Mesothelial cell of epicardium (in vitro differentiated cells): ENCODE results near the gene CADPS2. TPM values are rescaled to one million over a fixed set of nuclear protein-coding genes. Genes with fewer than 3 reads are reported as not detected.
A peak's percentile ranks its signal among the peaks of the same experiment; 100 is the strongest.

Experiments
- DNase-seq, 2 experiments: peaks; one replicate each; pipeline ENCODE4 v3.0.0; 2021; ENCODE audit warnings: low spot score in 2 of 2; ENCODE audit not compliant: unreplicated experiment in 2 of 2
- H3K27ac Mint-ChIP-seq: 2 replicates; pipeline ENCODE4 v1.8.0; 2021; ENCODE audit warnings: mixed read lengths
- H3K27me3 Mint-ChIP-seq: 2 replicates; pipeline ENCODE4 v1.8.0; 2021; ENCODE audit warnings: low read depth, mixed read lengths
- H3K36me3 Mint-ChIP-seq: 2 replicates; pipeline ENCODE4 v1.8.0; 2021; ENCODE audit warnings: mixed read lengths
- H3K4me1 Mint-ChIP-seq: 2 replicates; pipeline ENCODE4 v1.8.0; 2021; ENCODE audit warnings: mixed read lengths
- H3K4me3 Mint-ChIP-seq: 2 replicates; pipeline ENCODE4 v1.8.0; 2021; ENCODE audit warnings: mild to moderate bottlenecking, moderate library complexity, mixed read lengths
- H3K9me3 Mint-ChIP-seq: 2 replicates; pipeline ENCODE4 v1.8.0; 2021; ENCODE audit warnings: mixed read lengths
- CTCF ChIP-seq: fragments of 200-600 bp; sonication (generic); IDR thresholded peaks from one replicate; pipeline ENCODE4 v1.5.0; 2021; ENCODE audit warnings: antibody characterized with exemption; ENCODE audit not compliant: unreplicated experiment
- total RNA-seq: library from RNA; stranded (reverse); gene quantifications from 3 replicates; pipeline ENCODE4 v1.2.1, GENCODE V29; 2021

Gene CADPS2
- total RNA-seq, 1 donor from 2014 or later, result 2.7 TPM

DNA sequence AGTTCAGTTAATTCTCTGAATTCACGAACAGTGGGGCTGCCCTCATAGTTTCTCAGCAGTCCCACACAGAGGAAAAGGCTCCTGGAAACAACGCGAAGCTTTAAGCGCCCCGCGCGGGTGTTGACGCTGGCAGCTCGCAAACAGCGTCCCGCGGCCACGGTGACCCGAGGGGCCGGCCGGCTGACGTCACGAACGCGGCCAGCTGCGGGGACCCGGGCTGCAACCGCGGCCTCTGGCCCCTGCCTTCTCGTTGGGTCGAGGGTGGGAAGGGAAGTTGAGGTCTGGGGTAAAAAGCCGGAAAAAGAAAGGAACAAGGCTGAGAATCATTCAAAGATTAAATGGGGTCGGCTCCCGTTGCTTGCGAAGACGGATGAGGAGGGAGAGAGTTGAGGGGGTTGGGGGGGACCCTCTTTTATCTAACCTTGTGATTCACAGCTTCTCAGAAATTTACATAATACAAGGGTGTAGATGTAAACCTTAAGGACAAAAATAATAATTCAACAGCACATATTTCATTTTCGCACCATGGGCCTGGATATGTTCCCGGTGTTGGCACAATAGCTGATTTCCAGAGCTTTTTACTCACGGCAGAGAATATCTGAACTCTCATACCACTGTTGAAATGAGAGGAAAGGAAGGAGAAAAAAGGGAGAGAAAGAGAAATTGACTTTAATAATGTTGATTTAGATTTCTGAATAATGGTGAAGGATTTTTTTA, 574.4 kb downstream of the CADPS2 start:
- no peaks in the 10 kb centered on the region for H3K9me3 Mint-ChIP-seq
- no peak overlapping the region for H3K4me3 Mint-ChIP-seq
- H3K27ac Mint-ChIP-seq, result no peak overlapping the region
- no peaks in the 10 kb centered on the region for H3K36me3 Mint-ChIP-seq
- peaks cover 7% of the 10 kb centered on the region for H3K4me1 Mint-ChIP-seq
- H3K27me3 Mint-ChIP-seq, result peaks cover 99% of the 10 kb centered on the region
- no peak for DNase-seq
- TF ChIP-seq CTCF, result no peak

DNA sequence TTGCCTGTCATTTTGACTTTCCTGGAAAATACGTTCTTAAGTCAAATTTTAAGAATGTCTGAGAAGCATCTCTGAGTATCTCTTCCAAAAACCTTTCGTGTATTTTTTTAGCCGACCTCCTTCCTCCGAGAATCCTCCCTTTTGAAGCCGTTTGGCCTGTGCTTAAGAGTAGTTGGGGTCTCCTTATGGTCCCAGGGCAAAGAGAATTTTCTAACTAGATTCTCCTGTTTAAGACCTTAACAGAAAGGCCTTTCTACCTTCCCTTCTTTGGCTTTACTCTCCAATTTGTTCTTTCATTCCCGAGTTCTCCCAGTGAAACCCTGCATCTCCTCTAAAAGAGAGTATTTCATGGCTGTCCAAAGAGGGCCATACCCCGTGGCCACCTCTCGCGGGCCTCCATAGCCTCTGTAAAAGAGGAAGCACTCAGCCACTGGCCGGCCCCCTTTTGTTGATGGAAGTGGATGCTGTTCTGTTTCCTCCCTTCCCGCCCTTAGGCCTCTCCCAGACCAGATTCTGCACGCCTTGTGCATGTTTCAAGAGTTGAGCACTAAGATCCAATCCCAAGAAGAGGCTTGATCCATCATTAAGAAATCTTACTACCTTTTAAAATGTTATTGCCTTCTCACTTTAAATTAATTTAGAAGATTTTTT, 575.1 kb downstream of the CADPS2 start:
- no peak for DNase-seq
- H3K4me1 Mint-ChIP-seq, result peaks cover 10% of the 10 kb centered on the region
- H3K36me3 Mint-ChIP-seq, result no peaks in the 10 kb centered on the region
- no peak overlapping the region for H3K27ac Mint-ChIP-seq
- peaks cover 99% of the 10 kb centered on the region for H3K27me3 Mint-ChIP-seq
- no peaks in the 10 kb centered on the region for H3K9me3 Mint-ChIP-seq
- H3K4me3 Mint-ChIP-seq, result no peak overlapping the region
- TF ChIP-seq CTCF, result no peak

DNA sequence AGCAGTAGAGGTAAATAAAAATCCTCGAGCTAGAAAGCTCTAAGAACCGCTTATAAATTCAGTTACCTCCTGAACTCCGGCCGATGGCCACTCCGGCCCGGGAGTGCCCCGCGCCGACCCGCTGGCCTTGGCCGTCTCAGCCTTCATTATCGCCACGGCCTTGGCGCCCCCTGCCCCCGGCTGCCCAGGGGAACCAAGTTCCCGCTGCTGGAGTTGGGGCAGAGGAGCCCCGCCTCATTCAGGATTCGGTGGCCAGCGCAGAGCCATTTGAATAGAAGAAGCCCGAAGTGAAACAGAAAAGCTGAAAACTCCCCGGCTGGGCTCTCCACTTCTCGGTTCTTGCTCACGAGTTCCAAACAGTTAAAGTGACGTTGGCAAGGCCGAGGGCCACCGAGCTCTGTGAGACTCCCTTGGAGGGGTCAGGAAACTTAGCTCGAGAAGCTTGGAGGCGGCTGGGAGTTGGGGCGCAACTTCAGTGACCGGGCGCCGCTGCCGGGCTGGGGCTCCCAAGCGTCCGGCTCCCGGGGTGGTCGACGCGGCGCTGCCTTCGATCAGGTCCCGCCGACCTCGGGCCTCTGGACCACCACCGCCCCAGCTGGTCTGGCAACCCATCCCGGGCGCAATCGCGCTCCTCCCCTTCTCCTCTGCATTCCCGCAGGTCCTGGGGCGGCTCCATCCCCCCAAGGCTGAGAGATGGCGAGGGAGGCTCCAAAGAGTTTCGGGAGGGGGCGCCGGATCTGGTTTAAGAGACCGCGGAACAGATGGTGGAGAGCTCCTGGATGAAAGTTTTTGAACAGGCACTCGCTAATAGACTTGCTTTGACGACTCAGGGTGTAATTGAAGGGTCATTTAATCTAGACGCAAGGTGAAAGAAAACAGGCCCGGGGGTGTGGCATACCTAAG, 575.9 kb downstream of the CADPS2 start:
- Mint-ChIP-seq H3K4me1 (peaks cover 18% of the 10 kb centered on the region), H3K9me3 (no peaks in the 10 kb centered on the region), H3K4me3 (peak overlapping the region; percentile 14), H3K27me3 (peaks cover 99% of the 10 kb centered on the region), H3K36me3 (no peaks in the 10 kb centered on the region), H3K27ac (no peak overlapping the region)
- DNase-seq, result no peak
- no peak for TF ChIP-seq CTCF

DNA sequence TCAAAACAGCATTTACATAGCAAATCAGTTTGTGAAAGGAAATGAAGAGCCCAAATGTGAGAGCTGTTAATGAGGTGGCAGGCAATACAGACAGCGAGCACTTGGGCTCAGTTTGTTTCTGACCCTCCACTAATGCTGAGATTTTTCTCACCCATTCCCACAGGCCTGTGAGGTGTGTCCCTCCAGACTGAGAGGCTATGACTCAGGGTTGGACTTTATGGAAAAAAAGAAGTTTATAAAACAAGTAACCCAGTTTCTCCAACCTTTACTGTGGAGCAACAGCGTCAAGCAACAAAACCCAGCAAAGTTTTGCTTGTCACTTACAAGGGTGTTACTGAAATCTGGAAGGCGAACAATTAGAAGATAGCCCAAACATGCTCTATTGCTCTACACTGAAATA, 576.8 kb downstream of the CADPS2 start:
- peaks cover 99% of the 10 kb centered on the region for H3K27me3 Mint-ChIP-seq
- H3K4me3 Mint-ChIP-seq, result no peak overlapping the region
- H3K27ac Mint-ChIP-seq, result no peak overlapping the region

More for the DNA sequence above, 576.8 kb downstream of the CADPS2 start:
- no peak for TF ChIP-seq CTCF
- H3K4me1 Mint-ChIP-seq, result peaks cover 25% of the 10 kb centered on the region
- no peak for DNase-seq
- no peaks in the 10 kb centered on the region for H3K9me3 Mint-ChIP-seq
- no peaks in the 10 kb centered on the region for H3K36me3 Mint-ChIP-seq
